GM18951 (cell line): ENCODE measurements around the gene GRHL3.
"Not testable (repeated sequence)": the region's sequence is repeated elsewhere in the genome, so short reads cannot be mapped to it uniquely, and the experiment has no call there.

Experiments
- POLR2A ChIP-seq: IDR thresholded peaks from 4 replicates; pipeline ENCODE4 v1.6.1; 2011; ENCODE audit warnings: mild to moderate bottlenecking; ENCODE audit not compliant: insufficient read length, insufficient read depth; ENCODE audit errors: extremely low read depth
- in situ Hi-C: fragments of 300-500 bp; cut with MboI; formaldehyde crosslinking; loops from one replicate; pipeline ENCODE4 v1.12.0; 2022; ENCODE audit warnings: low sequenced_read_pairs, mixed read lengths, inconsistent platforms; ENCODE audit not compliant: unreplicated experiment

GRHL3 gene

DNA sequence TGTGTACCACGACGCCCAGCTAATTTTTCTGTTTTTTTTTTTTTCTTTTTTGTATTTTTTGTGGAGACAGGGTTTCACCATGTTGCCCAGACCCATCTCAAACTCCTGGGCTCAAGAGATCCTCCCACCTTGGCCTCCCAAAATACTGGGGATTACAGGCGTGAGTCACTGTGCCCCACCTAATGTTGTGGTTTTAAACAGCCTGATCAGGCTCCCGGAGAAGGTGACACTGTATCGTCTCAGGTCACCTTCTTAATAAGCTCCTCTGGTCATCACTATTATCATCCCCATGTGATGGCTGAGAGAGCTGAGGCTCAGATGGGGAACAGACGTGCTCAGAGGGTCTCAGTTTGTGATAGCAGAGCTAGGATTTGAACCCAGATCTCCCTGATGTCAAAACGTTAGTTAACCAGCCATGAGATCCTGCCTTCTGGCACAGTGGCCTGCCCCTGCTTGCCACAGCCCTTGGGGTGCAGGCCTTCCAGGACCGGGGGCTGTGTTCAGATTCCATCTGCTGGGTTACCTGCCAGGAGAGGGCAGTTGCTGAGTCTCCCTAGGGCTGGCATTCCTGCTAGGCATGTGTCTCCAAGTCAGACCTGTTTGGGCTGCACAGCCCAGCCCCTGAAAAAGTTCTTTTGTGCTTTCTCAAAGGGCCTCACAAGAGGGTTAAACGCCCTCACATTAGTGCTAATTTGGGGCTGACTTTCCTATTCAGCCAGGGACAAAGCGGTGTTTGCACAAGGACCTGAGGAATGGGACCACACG, 32.7 kb upstream of the GRHL3 start:
- in situ Hi-C loops, result no loop called here
- TF ChIP-seq POLR2A, result no peak

DNA sequence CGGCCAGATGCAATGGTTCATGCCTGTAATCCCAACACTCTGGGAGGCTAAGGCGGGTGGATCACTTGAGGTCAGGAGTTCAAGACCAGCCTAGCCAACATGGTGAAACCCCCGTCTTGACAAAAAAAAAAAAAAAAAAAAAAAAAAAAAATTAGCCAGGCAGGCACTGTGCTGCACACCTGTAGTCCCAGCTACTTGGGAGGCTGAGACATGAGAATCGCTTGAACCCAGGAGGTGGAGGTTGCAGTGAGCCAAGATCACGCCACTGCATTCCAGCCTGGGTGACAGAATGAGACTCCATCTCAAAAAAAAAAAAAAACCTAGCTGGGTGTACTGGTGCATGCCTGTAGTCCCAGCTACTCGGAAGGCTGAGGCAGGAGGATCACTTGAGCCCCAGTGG, 31.4 kb upstream of the GRHL3 start:
- in situ Hi-C loops, result not testable (repeated sequence)

DNA sequence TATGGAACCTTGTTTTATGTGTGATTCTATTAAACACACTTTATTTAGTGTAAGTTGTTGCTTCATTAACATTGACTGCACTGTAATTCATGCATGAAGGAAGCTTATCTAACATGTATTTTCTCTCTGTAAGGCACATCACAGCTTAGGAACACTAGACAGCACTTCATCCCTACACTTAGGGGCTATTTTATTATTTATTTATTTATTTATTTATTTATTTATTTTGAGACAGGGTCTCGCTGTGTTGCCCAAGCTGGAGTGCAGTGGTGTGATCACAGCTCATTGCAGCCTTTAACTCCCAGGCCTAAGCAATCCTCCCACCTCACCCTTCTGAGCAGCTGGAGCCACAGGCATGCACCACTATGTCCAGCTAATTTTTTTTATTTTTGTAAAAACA, 30.7 kb upstream of the GRHL3 start:
- in situ Hi-C loops, result no loop called here
- no peak for TF ChIP-seq POLR2A

DNA sequence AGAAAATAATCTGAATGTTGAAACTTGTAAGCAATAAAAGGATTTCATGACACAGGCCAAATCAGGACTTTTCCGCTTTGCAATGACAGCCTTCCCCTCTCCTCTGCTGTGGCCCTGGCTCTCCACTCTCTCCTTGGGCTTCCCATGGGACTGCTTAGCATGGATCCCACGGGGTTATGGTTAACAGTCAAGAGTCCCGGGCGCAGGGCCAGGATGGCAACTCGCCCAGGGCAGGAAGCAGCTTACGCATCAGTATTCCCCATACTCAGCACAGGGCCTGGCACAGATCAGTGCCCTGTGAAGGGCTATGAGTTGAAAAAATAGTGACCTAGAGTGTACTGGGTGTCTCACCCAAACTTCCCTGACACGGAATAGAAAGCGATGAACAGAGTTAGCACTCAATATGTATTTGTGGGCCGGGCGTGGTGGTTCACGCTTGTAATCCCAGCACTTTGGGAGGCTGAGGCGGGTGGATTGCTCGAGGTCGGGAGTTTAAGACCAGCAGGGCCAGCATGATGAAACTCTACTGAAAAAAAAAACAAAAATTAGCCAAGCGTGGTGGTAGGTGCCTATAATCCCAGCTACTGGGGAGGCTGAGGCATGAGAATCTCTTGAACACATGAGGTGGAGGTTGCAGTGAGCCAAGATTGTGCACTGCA, 29.1 kb upstream of the GRHL3 start:
- TF ChIP-seq POLR2A, result no peak
- in situ Hi-C loops, result no loop called here

DNA sequence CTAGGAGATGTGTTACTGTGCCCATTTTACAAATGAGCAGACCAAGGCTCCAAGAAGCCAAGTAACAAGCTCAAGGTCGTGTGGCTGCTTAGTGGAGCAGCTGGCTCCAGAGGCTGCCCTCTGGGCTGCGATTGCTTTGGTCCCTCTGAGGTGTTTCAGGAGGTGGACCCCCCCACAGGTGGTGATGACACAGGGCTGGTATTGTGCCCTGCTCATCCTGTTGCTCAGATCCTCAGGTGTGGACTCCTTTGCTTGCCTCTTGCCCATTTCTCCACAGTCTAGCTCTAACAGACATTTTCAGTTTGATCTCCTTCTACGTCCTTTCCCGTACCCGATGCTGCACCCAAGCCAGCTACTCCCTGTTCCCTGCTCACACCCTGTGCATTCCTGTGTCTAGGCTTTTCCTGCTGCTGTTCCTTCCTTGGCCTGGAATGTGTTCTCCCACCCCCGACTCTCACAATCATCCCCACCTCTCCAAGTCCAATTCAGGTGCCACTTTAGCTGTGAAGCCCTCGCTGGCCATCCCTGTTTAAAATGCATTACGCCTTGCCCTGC, 28.1 kb upstream of the GRHL3 start:
- in situ Hi-C loops, result no loop called here
- TF ChIP-seq POLR2A, result no peak

DNA sequence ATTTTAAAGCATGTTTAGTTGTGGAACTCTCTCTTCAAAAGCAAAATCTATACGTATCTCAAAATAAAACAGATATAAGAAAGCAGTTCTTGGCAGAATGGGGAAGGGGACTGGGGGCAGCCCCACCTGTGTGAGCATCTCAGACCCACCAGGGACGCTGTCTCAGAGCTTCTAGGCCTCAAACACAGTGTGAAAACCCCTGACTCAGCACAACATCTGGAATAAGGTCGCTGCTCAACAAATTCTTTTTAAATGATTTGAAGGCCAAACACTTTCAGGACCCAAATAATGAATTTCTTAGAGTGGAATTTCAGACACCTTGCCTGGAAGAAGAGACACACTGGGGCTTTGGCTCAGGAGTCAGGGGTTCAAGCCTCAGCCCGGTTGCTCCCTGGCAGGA, 27.1 kb upstream of the GRHL3 start:
- in situ Hi-C loops, result no loop called here
- TF ChIP-seq POLR2A, result no peak

DNA sequence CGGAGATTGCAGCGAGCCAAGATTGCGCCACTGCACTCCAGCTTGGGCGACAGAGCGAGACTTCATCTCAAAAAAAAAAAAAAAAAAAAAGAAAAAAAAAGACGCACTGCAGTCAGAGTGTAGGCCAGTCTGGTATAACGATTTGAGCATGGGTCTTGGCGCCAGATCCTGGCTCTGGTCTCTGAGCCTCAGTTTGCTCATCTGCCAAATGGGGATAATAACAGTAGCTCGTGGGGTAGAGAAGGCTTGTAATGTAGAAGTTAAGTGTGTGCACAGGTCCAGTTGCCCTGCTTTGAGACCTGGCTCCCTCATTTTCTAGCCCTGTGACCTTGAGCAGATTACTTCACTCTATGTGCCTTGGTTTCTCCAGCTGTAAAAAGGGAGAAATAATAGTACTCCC, 26.3 kb upstream of the GRHL3 start:
- no peak for TF ChIP-seq POLR2A
- in situ Hi-C loops, result no loop called here

DNA sequence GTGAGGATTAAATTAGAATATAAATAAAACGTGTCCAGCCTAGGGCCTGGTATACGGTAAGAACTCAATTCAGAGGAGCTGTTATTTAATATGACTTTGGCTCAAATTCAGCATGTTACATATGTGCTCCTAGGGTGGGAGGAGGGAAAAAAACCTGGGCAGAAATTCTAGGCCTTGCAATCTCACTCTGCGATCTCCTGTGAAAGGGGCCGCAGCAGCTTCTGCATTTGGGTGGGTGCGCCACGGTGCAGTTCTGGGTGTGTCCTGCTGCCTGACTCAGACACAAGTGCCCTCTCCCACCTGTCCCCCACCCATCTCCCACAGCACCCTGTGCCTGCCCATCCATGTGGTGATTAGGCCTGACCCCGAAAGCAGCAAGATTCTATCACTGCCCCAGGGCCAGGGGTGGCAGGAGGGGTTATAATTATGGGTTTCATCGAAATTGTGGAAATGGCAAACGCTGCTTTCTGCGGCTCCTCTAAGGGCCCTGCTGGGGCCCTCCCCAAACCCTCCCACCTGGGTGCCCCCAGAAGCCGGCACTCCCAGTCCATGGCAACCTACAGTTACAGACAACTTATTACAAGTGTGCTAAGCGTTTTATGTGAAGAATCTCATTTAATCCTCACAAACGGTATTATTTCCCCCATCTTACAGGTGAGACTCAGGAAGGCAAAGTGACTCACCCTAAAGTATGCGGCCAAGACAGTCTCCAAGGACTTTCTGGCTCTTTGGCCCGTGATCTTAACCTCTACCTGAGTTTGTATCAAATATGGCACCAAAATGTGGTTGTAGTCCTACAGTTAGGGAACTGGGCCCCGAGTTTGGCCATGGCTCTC, 25.5 kb upstream of the GRHL3 start:
- in situ Hi-C loops, result no loop called here
- no peak for TF ChIP-seq POLR2A

DNA sequence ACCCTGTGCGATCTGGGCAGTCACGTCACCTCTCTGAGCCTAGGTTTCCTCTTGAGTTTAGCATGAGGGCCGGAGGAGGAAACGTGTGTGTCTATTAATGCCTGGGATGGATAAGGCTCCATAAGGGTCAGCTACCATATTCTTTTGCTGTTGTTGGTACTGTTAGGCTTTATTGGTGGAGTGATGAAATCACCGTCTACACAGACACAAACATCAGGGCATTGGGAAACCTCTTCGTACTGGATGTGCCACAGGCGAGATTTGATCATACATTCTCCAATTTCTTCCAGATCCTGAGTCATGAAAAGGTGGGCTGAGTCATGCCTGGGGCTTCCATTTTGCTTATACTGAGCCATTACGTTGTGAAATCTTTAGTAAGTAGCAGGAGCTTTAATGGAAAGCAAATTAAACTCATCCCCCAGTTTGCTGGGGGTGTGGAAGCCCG, 24.9 kb upstream of the GRHL3 start:
- in situ Hi-C loops, result no loop called here
- no peak for TF ChIP-seq POLR2A

DNA sequence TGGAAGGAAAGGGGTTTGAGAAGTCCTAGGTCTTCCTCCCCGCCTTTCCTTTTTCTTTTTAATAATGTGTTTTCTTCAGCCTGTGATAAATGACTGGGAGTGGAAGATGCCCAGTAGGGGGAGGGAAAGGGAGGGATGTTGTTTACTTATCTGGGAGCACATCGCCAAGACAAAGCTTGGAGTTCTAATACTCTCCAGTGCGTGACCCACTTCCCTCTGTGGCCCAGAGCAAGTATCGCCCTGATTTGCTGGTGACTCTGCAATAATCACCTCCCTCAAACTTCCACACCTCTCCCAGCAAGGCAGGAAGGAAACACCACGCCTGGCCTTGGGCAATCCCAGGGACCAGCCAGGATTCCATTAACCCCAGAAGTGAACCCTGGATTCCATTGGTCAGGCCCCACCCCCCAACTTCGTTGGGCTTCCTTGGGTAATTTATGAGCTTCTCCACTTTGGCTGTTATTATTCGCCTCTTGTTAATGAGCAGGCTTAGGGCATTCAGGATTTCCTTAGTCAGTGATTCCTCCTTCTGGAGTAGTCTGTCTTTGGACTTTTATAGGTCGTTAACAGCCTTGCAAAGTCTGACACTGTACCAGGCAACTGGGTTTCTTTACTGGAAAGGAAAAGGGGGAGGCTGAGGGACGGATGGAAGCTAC, 24.3 kb upstream of the GRHL3 start:
- TF ChIP-seq POLR2A, result no peak
- in situ Hi-C loops, result no loop called here

DNA sequence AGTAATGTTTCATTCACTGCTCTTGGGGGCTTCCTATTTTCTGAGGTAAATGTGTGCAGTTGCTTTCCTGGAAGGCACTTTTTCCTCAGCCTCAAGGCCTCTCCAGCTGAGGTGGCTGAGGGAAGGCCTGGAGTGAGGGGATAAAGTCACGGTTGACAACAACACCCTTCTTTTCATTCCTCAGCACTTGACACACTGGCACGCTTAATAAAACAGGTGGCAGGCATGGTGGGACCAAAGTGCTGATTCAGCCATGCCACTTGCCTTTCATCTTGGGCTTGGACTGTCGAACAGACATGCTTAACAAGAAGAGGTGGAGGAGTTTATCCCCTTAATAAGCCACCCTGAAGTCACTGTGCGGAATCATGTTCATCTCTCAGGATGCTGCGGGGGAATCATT, 23.6 kb upstream of the GRHL3 start:
- in situ Hi-C loops, result no loop called here
- TF ChIP-seq POLR2A, result no peak

DNA sequence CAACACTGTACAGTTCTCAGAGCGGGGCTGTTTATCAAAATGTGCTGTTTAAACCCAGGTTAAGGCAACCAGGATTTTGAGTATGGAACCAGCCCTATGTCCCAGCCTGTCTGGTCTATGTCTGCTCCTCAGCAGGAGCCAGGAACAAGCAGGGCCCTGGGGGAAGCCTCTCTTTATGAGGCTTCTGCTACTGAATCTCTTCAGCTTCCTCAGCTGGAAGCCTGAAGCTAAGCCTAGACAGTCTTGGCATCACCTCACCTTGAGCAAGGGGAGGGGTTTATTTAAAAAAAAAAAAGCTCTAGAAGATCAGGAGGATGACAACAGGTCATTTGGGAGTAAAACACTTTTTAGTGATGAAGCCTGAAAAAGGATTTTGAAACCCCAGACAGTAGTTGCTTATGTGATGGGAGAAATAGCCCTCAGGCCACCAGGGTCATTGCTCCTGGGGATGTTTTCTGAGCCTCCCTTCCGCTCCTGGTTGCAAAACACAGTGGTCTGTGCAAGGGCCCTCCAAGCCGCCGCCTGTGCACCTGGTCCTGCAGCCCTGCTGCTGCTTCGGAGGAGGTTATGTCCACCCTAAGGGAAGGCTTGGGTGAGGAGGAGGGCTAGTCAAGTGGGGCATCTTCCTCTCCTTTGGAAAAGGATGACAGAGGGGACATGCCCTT, 21.8 kb upstream of the GRHL3 start:
- in situ Hi-C loops, result no loop called here

More for the DNA sequence above, 21.8 kb upstream of the GRHL3 start:
- TF ChIP-seq POLR2A, result no peak
